ENCODE results near the gene GSTM1. TPM values are rescaled to one million over a fixed set of nuclear protein-coding genes. Genes with fewer than 3 reads are reported as not detected.

The GSTM1 gene
- total and polyA plus RNA-seq, 2 of the 8 experiments (the other 6 are each of a cell fraction or from before 2014, with no cell fraction given) = 16.7 to 42.5 TPM

- H3K27ac ChIP-seq (ENCODE audit: low read depth, low read length) = no peak overlapping the region
- no peak overlapping the region for H3K9ac ChIP-seq (replicated peaks in 1 of 4; ENCODE audit: extremely low read depth in 1 of 4, low read depth in 3 of 4, low read length in 3 of 4)
- no peak overlapping the region for H4K5ac ChIP-seq (ENCODE audit: insufficient read length, low read depth, low read length)
- no peak overlapping the region for H3K4me2 ChIP-seq (ENCODE audit: insufficient read depth in 1 of 2, low read depth in 2 of 2, low read length in 2 of 2)
- no peak overlapping the region for H2AK5ac ChIP-seq (ENCODE audit: low read depth, low read length)
- no peak overlapping the region for H3K56ac ChIP-seq (replicated peaks; ENCODE audit: insufficient read length, low read depth, low read length)
- WGBS, 2 experiments (ENCODE audit: extremely low coverage in 1 of 2, insufficient coverage in 1 of 2, insufficient read length in 1 of 2, insufficient replicate concordance in 2 of 2, low coverage in 1 of 2, low lambda C conversion rate in 2 of 2, missing lambda C conversion rate in 1 of 2) = 94% methylated on average over 5 of the region's 5 CpGs; no CpG with 5 or more reads in 1 of the 2 experiments
- H2AFZ ChIP-seq (ENCODE audit: low read length) = no peak overlapping the region
- no peak overlapping the region for H3K4ac ChIP-seq (replicated peaks; ENCODE audit: insufficient read length, low read depth, low read length)
- no peak overlapping the region for H3K14ac ChIP-seq (ENCODE audit: insufficient read length)
- POLR2A ChIA-PET (ENCODE audit: partially characterized antibody) = no interaction called here
- H4K20me1 ChIP-seq (replicated peaks in 1 of 2; ENCODE audit: control insufficient read depth in 1 of 2, insufficient read depth in 2 of 2, low read length in 2 of 2) = no peaks in the 10 kb centered on the region
- H3K23ac ChIP-seq (ENCODE audit: insufficient read length) = no peak overlapping the region
- H3K27me3 ChIP-seq (replicated peaks in 1 of 4; ENCODE audit: control insufficient read depth in 3 of 4, extremely low read depth in 1 of 4, insufficient read depth in 3 of 4, low read length in 3 of 4) = no peaks in the 10 kb centered on the region
- H3K23me2 ChIP-seq (ENCODE audit: low read depth, low read length) = no peaks in the 10 kb centered on the region
- DNase-seq (ENCODE audit: low read depth in 1 of 2, low spot score in 2 of 2) = no peak
- H3K18ac ChIP-seq (ENCODE audit: extremely low read depth, low read length) = no peak overlapping the region
- no peak overlapping the region for H2BK15ac ChIP-seq (ENCODE audit: low read length)
- H3K4me3 ChIP-seq (ENCODE audit: extremely low read depth in 1 of 4, insufficient read depth in 2 of 4, low read depth in 3 of 4, low read length in 4 of 4) = no peak overlapping the region
- CTCF ChIA-PET (ENCODE audit: partially characterized antibody) = interaction anchor here (1.0 to 7.4 kb wide), 4 partner anchors 16 to 68 kb away, joined by 3 to 51 read pairs (median 4); no protein-coding TSS in a partner anchor
- FAIRE-seq = no peak
- H3K36me3 ChIP-seq (ENCODE audit: control insufficient read depth in 2 of 4, insufficient read depth in 4 of 4, low read length in 3 of 4) = no peaks in the 10 kb centered on the region
- no peaks in the 10 kb centered on the region for H3K9me3 ChIP-seq (ENCODE audit: insufficient read depth in 2 of 2, low read depth in 1 of 2, low read length in 1 of 2)
- H3K4me1 ChIP-seq (replicated peaks in 1 of 4; ENCODE audit: control insufficient read depth in 3 of 4, insufficient read depth in 4 of 4, low read length in 3 of 4) = no peaks in the 10 kb centered on the region
- no peak overlapping the region for H4K91ac ChIP-seq (replicated peaks; ENCODE audit: insufficient read length, low read length)
- H3K79me1 ChIP-seq (ENCODE audit: low read depth, low read length) = no peaks in the 10 kb centered on the region
- no peak overlapping the region for H2BK120ac ChIP-seq (replicated peaks; ENCODE audit: low read depth, low read length)
- no peak overlapping the region for H2BK12ac ChIP-seq (ENCODE audit: low read depth, low read length)
- no peaks in the 10 kb centered on the region for H3K79me2 ChIP-seq (ENCODE audit: control insufficient read depth in 1 of 2, insufficient read depth in 2 of 2, low read length in 2 of 2)
- H2BK20ac ChIP-seq (ENCODE audit: low read length) = no peak overlapping the region
- no peak overlapping the region for H4K8ac ChIP-seq (ENCODE audit: extremely low read depth, insufficient read depth, low read length)
- H2BK5ac ChIP-seq (ENCODE audit: low read depth, low read length) = no peak overlapping the region
- TF ChIP-seq KDM4A (IDR thresholded peaks at IDR 0.05; ENCODE audit: low read depth, low read length, severe bottlenecking) (no peak), SIX5 (IDR thresholded peaks at IDR 0.05; ENCODE audit: low read depth, low read length) (no peak), GTF2F1 (IDR thresholded peaks at IDR 0.05; ENCODE audit: borderline replicate concordance, low read depth, low read length) (no peak), JUN (IDR thresholded peaks at IDR 0.05; ENCODE audit: low read depth, low read length) (no peak), JUND (IDR thresholded peaks at IDR 0.05; ENCODE audit: low read length) (no peak), CHD2 (IDR thresholded peaks at IDR 0.05; ENCODE audit: low read length) (no peak), MAFK (IDR thresholded peaks at IDR 0.05; ENCODE audit: low read depth, low read length) (no peak), RAD21 (IDR thresholded peaks at IDR 0.05 in 1 of 2, conservative IDR thresholded peaks at IDR 0.05 in 1 of 2; ENCODE audit: low read depth in 2 of 2, low read length in 2 of 2) (no peak), USF2 (IDR thresholded peaks at IDR 0.05; ENCODE audit: low read length) (no peak), CHD1 (IDR thresholded peaks at IDR 0.05; ENCODE audit: low read depth, low read length) (no peak)
- TF ChIP-seq, protein P1, sequence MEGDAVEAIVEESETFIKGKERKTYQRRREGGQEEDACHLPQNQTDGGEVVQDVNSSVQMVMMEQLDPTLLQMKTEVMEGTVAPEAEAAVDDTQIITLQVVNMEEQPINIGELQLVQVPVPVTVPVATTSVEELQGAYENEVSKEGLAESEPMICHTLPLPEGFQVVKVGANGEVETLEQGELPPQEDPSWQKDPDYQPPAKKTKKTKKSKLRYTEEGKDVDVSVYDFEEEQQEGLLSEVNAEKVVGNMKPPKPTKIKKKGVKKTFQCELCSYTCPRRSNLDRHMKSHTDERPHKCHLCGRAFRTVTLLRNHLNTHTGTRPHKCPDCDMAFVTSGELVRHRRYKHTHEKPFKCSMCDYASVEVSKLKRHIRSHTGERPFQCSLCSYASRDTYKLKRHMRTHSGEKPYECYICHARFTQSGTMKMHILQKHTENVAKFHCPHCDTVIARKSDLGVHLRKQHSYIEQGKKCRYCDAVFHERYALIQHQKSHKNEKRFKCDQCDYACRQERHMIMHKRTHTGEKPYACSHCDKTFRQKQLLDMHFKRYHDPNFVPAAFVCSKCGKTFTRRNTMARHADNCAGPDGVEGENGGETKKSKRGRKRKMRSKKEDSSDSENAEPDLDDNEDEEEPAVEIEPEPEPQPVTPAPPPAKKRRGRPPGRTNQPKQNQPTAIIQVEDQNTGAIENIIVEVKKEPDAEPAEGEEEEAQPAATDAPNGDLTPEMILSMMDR (IDR thresholded peaks at IDR 0.05; ENCODE audit: control extremely low read depth in 1 of 3, insufficient read depth in 1 of 3, low read depth in 1 of 3, low read length in 3 of 3) = no peak
These were observed 33.4 kb downstream of the GSTM1 start for GRCh38 chr1:109721042-109721441.
